GM19328 (cell line): Measurements from ENCODE around the gene LRRN1.

Experiments used
- ATAC-seq: cut with Tn5 transposase; IDR thresholded peaks from one replicate; pipeline ENCODE4 v1.9.1; 2021; ENCODE audit warnings: mild to moderate bottlenecking, moderate library complexity; ENCODE audit not compliant: unreplicated experiment

Gene LRRN1

DNA sequence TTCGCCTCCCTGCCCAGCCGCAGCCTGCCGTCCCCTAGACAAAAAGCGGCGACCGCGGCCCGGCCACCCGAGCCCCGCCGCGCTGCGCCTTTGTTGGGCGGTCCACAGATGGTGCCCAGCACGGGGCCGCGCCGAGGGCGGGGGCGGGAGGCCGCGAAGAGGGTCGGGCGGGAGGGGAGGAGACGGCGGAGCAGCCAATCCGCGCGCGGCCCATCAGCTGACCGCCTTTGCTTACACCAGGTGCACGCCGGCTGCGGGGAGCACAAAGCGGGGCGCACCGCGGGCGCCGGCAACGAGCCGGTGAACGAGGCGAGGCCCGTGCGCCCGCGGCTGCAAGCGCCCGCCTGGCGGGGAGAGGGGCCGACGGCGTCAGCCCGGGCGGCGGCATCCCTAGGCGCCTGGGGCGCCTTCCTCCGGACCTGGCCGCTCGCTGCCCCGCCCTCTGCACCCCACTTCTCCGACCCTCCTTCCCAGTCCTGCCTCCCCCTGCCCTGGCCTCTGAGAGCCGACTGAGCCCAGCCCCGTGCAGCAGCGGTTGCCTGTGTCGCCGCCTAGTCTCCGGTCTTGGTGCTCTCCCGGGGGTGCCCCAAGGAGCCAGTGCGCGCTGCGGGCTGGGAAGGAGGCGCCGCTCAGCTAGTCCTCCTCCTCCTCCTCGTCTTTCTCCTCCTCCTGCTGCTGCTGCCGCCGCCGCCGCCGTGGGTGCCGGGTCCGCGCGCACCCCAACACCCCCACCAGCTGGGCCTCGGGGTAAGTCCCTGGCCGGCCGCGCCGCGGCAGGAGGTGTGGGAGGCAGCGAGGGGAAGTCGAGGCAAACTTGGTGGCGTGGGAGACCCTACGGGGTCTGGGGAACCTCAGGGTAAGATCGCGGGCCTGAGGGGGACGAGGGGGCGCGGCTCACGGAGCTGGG, at the start of gene LRRN1:
TSS of gene LRRN1 (plus strand) at position 259 of the 907 bp plus-strand sequence. CDS start 45,211 bp downstream, outside the sequence.
- ATAC-seq: no peak

GRCh38 chr3:3753416-3753815, 45.8 kb upstream of the LRRN1 start:
- no peak for ATAC-seq

DNA sequence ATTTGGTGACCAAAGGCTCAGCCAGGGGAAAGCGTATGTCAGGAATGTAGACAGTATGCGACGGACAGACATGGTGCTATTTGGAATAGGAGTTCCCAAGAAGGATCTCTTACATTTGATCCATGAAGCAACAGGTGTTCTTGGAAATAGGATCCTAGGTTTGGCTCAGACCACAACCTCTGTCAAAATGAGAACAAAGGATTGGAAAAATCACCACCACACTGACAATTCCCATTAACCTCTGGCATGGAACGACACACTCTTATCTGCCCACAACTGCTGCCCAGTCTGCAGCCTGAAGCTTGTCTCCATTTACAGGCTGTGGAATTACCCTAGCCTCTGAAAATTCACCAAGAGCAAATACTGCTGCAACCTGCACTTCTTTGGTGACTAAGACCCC, 33.6 kb upstream of the LRRN1 start:
- no peak for ATAC-seq

GRCh38 chr3:3766140-3766539, 33.1 kb upstream of the LRRN1 start:
- ATAC-seq: no peak

DNA sequence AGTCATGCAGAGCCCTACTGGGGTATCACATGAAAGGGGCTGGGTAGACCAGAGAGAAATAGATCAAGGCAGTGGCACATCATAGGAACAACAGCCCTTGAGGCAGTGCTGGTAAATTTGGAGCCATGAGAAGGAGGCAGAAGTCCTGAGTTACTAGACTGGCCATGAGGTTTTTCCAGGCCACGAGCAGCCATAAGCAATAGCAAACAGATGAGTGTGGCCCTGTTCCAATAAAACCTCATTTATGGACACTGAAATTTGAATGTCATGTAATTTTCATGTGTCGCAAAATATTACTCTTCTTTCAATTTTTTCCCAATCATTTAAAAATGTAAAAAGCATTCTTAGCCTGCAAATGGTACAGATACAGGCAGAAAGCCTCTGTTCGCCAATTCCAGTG, 28.1 kb upstream of the LRRN1 start:
- ATAC-seq: no peak

GRCh38 chr3:3771567-3771966, 27.7 kb upstream of the LRRN1 start:
- no peak for ATAC-seq

DNA sequence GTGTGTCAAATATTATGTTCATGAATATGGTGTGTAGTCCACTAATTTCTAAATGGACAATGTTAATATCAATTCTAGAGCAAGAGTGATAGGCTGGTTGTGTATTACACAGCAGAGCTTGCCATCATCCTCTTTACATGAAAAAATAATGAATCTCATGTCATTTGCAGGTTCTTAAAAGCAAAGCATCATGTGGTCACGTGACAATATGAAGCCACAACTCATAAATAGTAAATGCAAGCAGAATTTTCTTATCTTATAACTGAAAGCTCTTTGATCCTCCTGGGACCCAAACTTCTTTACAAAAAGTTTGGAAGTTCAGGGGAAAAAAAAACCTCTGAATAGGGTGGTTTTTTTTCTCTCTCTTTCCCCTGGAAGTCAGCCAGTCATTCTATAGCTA, 26.9 kb upstream of the LRRN1 start:
- no peak for ATAC-seq

DNA sequence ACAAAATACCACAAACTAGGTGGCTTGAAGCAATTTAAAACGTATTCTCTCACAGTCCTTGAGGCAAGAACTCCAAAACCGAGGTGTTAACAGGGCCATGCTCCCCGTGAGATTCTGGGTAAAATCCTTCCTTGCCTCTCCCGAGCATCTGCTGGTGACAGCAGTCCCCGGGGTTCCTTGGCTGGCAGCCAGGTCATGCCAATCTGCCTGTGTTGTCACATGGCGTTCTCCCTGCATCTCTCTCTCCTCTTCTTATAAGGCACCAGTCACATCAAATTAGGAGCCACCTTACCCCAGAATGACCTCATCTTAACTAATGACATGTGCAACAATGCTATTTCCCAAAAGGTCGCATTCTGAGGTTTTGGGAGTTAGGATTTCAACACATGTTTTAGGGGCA, 26.3 kb upstream of the LRRN1 start:
- ATAC-seq: no peak

- ATAC-seq: no peak
Measured at GRCh38 chr3:3776607-3777006, 22.6 kb upstream of the LRRN1 start.

DNA sequence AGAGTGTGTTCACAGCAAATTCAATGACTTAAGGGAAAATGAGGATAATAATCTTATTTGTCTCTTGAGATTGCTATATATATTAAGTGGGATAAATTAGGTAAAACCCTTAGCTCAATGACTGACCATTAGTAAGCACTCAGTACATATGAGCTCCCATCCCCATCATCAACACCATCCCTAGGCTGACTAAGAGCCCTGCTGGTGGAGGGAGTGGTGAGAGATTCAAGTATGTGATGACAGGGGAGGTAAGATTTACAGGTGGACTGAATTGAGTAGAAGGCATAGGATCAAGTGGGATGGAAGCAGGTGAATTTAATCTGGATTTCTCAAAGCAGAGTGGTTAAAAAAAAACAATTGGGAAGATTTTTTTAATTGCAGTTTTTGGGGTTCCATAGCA, 21.0 kb upstream of the LRRN1 start:
- no peak for ATAC-seq

DNA sequence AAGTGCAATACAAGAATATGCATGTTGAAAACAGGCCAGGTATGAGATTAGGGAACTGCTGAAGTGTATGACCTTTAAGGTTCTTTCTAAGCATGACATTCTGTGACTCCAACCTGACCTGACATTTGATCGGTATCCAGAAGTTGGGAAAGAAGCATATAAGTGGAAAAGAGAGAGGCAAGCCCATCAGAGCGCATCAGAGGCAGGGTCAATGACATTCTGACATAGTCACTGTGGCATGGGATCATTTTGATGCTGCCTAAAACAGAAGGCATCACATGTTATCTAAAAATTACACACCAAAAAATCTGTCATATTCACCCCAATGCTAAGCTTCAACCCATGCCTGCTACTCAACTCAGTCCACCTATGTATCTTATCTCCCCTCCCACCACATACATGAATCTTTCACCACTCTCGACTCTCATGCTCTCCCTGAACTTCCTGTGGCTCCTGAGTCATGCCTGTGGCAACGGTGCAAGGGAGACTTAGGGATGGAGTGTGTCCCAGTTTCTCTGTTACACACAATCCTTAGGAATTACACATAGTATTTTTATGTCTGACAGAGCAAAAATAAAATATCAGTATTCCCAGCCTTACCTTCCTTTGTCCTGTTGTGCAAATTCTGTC, 20.5 kb upstream of the LRRN1 start:
- ATAC-seq: no peak

DNA sequence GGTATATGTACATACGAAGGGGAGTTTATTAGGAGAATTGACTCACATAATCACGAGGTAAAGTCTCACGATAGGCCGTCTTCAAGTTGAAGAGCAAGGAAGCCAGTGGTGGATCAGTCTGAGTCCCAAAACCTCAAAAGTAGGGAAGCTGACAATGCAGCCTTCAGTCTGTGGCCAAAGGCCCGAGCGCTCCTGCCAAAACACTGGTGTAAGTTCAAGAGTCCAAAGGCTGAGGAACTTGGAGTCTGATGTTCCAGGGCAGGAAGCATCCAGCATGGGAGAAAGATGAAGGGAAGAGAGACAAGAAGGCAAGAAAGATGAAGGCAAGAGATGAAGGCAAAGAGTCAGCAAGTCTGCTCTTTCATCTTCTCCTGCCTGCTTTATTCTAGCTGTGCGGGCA, 16.8 kb upstream of the LRRN1 start:
- ATAC-seq: no peak

- no peak for ATAC-seq
Measured at GRCh38 chr3:3783210-3783609, 16.0 kb upstream of the LRRN1 start.

- no peak for ATAC-seq
Measured at GRCh38 chr3:3783696-3784095, 15.5 kb upstream of the LRRN1 start.

- ATAC-seq: no peak
Measured at GRCh38 chr3:3792391-3792790, 6.8 kb upstream of the LRRN1 start.

DNA sequence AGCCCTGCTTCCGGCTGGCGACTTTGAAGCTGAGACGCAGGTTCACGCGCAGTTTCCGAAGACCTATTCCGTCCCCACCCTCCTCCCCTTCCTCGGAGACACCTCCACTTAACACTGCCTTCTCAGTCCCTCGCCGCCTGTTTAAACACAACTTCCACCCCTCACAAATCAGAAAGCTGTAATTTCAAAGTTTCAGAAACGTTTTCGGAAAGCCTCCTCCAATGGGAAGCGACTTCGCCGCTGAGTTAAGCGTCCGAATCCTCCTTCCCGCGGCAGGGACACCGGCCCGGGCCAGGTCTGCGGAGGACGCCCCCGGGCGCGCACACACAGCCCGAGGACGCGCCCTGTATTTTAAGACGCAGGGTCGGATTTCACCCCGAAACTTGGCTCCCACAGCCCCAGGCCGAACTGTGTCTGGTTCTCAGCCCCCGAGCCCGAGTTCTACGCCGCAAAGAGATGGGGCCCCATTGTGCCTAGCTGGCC, 559 bp upstream of the LRRN1 start:
- no peak for ATAC-seq

- no peak for ATAC-seq
Measured at GRCh38 chr3:3800080-3800455, 837 bp downstream of the LRRN1 start.

DNA sequence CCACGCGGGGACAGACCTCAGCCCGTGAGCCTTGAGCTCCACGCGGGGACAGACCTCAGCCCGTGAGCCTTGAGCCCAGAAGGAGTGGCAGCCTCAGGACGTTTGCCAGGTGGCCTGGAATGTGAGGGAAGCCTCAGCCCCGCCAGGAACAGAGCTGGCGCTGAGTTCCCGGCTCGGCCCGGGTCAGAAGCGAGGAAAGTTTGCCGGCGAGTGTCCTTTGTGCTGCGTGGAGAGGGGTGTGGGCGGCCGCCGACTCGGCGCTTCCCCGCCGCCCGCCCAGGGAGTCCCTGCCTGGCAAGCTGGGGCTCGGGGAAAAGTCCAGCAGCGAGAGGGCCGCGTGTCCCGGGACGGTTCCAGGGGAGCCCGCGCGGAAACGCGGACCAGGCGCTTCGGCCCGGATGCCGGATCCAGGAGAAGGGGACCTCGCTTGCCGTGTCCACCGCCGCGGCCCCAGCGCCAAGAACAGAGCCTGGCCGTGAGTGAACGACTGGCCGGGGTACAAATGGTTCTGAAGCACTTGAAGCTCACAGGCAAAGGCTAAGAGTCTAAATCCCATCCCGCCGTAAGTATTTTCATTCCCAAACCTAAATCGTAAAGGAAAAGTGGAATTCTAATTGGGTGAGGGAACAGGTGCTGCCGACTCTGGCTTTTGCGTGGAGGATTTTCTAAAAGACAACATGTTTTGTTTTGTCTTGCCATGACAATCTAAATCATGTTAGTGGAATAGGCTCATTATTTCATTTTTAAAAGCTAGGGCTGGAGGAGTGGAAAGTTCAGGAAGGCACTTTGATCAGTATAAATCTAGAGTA, 1.7 kb downstream of the LRRN1 start:
- ATAC-seq: no peak

DNA sequence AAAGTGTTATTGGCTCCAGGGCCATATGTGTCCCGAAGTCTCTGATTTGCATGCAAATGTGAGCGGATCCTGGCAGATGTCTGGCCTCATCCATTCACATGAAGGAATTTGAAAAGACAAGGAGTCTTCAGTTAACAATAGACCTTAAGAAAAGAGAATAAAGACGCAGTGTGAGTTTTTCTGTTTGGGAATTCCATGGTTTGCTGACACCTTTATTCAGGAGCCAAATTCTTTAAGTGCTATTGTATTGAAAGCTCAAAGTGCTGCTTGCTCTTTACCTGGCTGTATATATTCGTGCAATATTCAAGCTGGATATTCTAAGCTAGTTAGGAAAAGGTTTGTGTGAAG, 2.2 kb downstream of the LRRN1 start:
- ATAC-seq: no peak

DNA sequence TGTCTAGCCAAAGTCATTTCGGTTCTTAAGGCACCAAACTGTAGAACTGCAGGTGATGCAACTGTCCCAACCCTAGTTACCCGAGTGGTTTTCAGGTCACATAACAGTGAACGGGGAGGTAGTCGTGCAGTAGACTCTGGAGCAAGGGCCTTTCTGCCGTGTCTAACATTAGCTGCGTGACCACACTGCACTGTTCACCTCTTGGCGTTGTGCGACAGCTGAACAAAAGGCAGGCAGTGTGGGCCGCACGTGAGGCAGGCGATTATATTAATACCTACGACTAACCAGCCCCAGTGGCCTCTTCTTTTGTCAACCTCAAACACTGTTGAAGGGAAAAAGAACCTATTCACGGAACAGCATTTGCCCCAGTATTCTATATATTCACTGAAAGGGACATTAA, 2.8 kb downstream of the LRRN1 start:
- ATAC-seq: no peak

DNA sequence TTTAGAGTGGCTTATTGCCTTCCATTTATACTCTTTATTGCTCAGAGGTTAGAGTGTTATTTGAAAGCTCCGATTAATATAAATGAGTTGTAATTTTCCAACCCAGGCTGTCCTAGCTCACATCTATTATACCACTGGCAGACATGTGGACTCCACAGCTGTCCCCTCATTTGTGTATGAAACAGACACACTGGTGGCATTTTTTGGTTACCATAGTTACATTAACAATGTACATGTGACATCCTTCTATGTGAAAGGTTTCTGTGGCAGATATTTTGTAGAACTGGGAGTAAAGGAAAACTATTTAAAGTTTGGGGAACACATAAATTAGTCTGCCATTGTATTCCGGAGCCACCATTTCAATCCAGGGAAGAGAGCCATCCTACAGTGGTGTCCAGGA, 5.3 kb downstream of the LRRN1 start:
- ATAC-seq: no peak

DNA sequence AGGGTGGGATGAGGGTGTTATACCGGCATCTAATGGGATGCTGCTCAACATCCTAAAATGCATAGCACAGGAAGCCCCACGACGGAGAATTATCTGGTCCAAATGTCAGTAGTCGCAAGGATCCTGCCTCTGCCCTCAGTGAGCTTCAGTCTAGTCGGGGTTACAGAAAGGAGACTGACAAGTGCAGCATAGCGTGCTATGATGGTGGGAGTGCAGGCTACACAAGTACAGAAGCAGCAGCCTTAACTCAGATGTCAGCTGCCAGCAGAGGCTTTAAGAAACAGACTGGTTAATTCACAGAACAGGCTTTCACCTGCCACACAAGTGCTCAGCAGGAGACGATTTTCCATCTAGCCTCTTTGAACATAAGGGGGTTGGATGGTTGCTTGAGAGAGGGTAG, 6.9 kb downstream of the LRRN1 start:
- no peak for ATAC-seq
